ENCODE measurements around the gene CCDC85C. TPM values are rescaled to one million over a fixed set of nuclear protein-coding genes. Genes with fewer than 3 reads are reported as not detected.

The CCDC85C gene
- polyA plus RNA-seq, 1 experiment, result 7.2 TPM

- no peaks in the 10 kb centered on the region; the same call in 1 of the 2 replicates for H3K9me3 ChIP-seq (ENCODE audit: control insufficient read depth, insufficient read depth, low read length)
- no peak for TF ChIP-seq CTCF (IDR thresholded peaks at IDR 0.05; ENCODE audit: low read depth, low read length)
- no peak for DNase-seq (ENCODE audit: low read depth, low spot score)
- H3K27me3 ChIP-seq (ENCODE audit: control insufficient read depth, insufficient read depth, low read length), result no peaks in the 10 kb centered on the region
- H3K27ac ChIP-seq (ENCODE audit: low read depth, low read length), result peak overlapping the region; percentile 11
- POLR2A ChIA-PET, result interaction anchor here (1.2 to 2.0 kb wide), 3 partner anchors 40 to 83 kb away, joined by 3 to 5 read pairs (median 3); partner anchors contain the start of genes CCDC85C, CCNK and SETD3
- CTCF ChIA-PET, result interaction anchor here (0.6 to 5.0 kb wide), 4 partner anchors 85 to 107 kb away, joined by 3 to 27 read pairs (median 4); no protein-coding TSS in a partner anchor
- H3K4me3 ChIP-seq (ENCODE audit: low read depth, low read length), result no peak overlapping the region
These were observed 82.6 kb downstream of the CCDC85C start for GRCh38 chr14:99521176-99522024.

GRCh38 chr14:99520571-99521081, 83.4 kb downstream of the CCDC85C start:
- no peak for TF ChIP-seq CTCF (IDR thresholded peaks at IDR 0.05; ENCODE audit: low read depth, low read length)
- CTCF ChIA-PET, result interaction anchor here (0.8 kb wide), 1 partner anchor 108 kb away, joined by 5 read pairs; no protein-coding TSS in a partner anchor
- H3K9me3 ChIP-seq (ENCODE audit: control insufficient read depth, insufficient read depth, low read length), result no peaks in the 10 kb centered on the region; the same call in 1 of the 2 replicates
- no peak overlapping the region for H3K4me3 ChIP-seq (ENCODE audit: low read depth, low read length)
- POLR2A ChIA-PET, result no interaction called here
- no peaks in the 10 kb centered on the region for H3K27me3 ChIP-seq (ENCODE audit: control insufficient read depth, insufficient read depth, low read length)
- DNase-seq (ENCODE audit: low read depth, low spot score), result no peak
- H3K27ac ChIP-seq (ENCODE audit: low read depth, low read length), result no peak overlapping the region

GRCh38 chr14:99519931-99520421, 84.0 kb downstream of the CCDC85C start:
- H3K9me3 ChIP-seq (ENCODE audit: control insufficient read depth, insufficient read depth, low read length), result no peaks in the 10 kb centered on the region; the same call in 1 of the 2 replicates
- H3K27ac ChIP-seq (ENCODE audit: low read depth, low read length), result no peak overlapping the region
- H3K4me3 ChIP-seq (ENCODE audit: low read depth, low read length), result no peak overlapping the region
- CTCF ChIA-PET, result interaction anchor here (2.9 kb wide), 1 partner anchor 108 kb away, joined by 22 read pairs; no protein-coding TSS in a partner anchor
- TF ChIP-seq CTCF (IDR thresholded peaks at IDR 0.05; ENCODE audit: low read depth, low read length), result no peak
- no peaks in the 10 kb centered on the region for H3K27me3 ChIP-seq (ENCODE audit: control insufficient read depth, insufficient read depth, low read length)
- POLR2A ChIA-PET, result no interaction called here
- no peak for DNase-seq (ENCODE audit: low read depth, low spot score)

GRCh38 chr14:99519347-99519881, 84.6 kb downstream of the CCDC85C start:
- TF ChIP-seq CTCF (IDR thresholded peaks at IDR 0.05; ENCODE audit: low read depth, low read length), result no peak
- DNase-seq (ENCODE audit: low read depth, low spot score), result no peak
- no peak overlapping the region for H3K27ac ChIP-seq (ENCODE audit: low read depth, low read length)
- CTCF ChIA-PET, result interaction anchor here (0.7 to 2.9 kb wide), 3 partner anchors 18 to 150 kb away, joined by 7 to 22 read pairs (median 10); no protein-coding TSS in a partner anchor
- H3K9me3 ChIP-seq (ENCODE audit: control insufficient read depth, insufficient read depth, low read length), result no peaks in the 10 kb centered on the region; the same call in 1 of the 2 replicates
- H3K4me3 ChIP-seq (ENCODE audit: low read depth, low read length), result no peak overlapping the region
- POLR2A ChIA-PET, result no interaction called here
- H3K27me3 ChIP-seq (ENCODE audit: control insufficient read depth, insufficient read depth, low read length), result no peaks in the 10 kb centered on the region

Data from AG04450 (cell line).